ENCODE data around the gene LYG2.
"Not testable (repeated sequence)": the region's sequence is repeated elsewhere in the genome, so short reads cannot be mapped to it uniquely, and the experiment has no call there.

LYG2 gene

GRCh38 chr2:99255491-99256318 is at the start of gene LYG2:
LYG2 (minus strand) TSS chr2:99255666; CDS start chr2:99254260, 1,406 bp downstream.
- no peak for DNase-seq (ENCODE audit: low read depth in 2 of 2)

- not testable (repeated sequence) for DNase-seq (ENCODE audit: low read depth in 2 of 2)
These were observed 45.6 kb upstream of the LYG2 start, which contains the start of gene LYG1 for GRCh38 chr2:99301097-99301496. LYG1 (minus strand) TSS chr2:99301197; CDS start chr2:99295670, 5,527 bp downstream.

GRCh38 chr2:99299580-99299979 is 44.1 kb upstream of the LYG2 start:
- DNase-seq (ENCODE audit: low read depth in 2 of 2) = no peak

- DNase-seq (ENCODE audit: low read depth in 2 of 2) = peak; percentile 4
These were observed 42.5 kb upstream of the LYG2 start for GRCh38 chr2:99297994-99298393.

- DNase-seq (ENCODE audit: low read depth in 2 of 2) = no peak
These were observed 30.1 kb upstream of the LYG2 start for GRCh38 chr2:99285526-99285925.

- no peak for DNase-seq (ENCODE audit: low read depth in 2 of 2)
These were observed 24.7 kb upstream of the LYG2 start for GRCh38 chr2:99279969-99280695.

- DNase-seq (ENCODE audit: low read depth in 2 of 2) = peak; percentile 94 to 95
These were observed 23.4 kb upstream of the LYG2 start for GRCh38 chr2:99278793-99279291.

- DNase-seq (ENCODE audit: low read depth in 2 of 2) = not testable (repeated sequence)
These were observed 22.8 kb upstream of the LYG2 start for GRCh38 chr2:99278195-99278765.

- DNase-seq (ENCODE audit: low read depth in 2 of 2) = no peak
These were observed 20.4 kb upstream of the LYG2 start for GRCh38 chr2:99275882-99276281.

- DNase-seq (ENCODE audit: low read depth in 2 of 2) = no peak
These were observed 5.8 kb upstream of the LYG2 start for GRCh38 chr2:99261242-99261641.

GRCh38 chr2:99260184-99260583 is 4.7 kb upstream of the LYG2 start:
- no peak for DNase-seq (ENCODE audit: low read depth in 2 of 2)

GRCh38 chr2:99259465-99259864 is 4.0 kb upstream of the LYG2 start:
- no peak for DNase-seq (ENCODE audit: low read depth in 2 of 2)

GRCh38 chr2:99256677-99257076 is 1.2 kb upstream of the LYG2 start:
- no peak for DNase-seq (ENCODE audit: low read depth in 2 of 2)

- no peak for DNase-seq (ENCODE audit: low read depth in 2 of 2)
These were observed 5.5 kb downstream of the LYG2 start for GRCh38 chr2:99249951-99250350.

GRCh38 chr2:99242151-99242550 is 13.3 kb downstream of the LYG2 start:
- no peak for DNase-seq (ENCODE audit: low read depth in 2 of 2)

- no peak for DNase-seq (ENCODE audit: low read depth in 2 of 2)
These were observed 15.0 kb downstream of the LYG2 start for GRCh38 chr2:99240431-99240830.

GRCh38 chr2:99238599-99238998 is 16.9 kb downstream of the LYG2 start:
- DNase-seq (ENCODE audit: low read depth in 2 of 2) = no peak

- not testable (repeated sequence) for DNase-seq (ENCODE audit: low read depth in 2 of 2)
These were observed 22.3 kb downstream of the LYG2 start for GRCh38 chr2:99233177-99233576.

- no peak for DNase-seq (ENCODE audit: low read depth in 2 of 2)
These were observed 37.5 kb downstream of the LYG2 start for GRCh38 chr2:99217929-99218501.

- no peak for DNase-seq (ENCODE audit: low read depth in 2 of 2)
These were observed 39.4 kb downstream of the LYG2 start for GRCh38 chr2:99216096-99216495.

- no peak for DNase-seq (ENCODE audit: low read depth in 2 of 2)
These were observed 50.0 kb downstream of the LYG2 start for GRCh38 chr2:99205491-99205890.
